ENCODE data around the gene LPP.

The LPP gene

GRCh38 chr3:188659449-188660090 lies 505.6 kb downstream of the LPP start:
- TF ChIP-seq ZFX (IDR thresholded peaks at IDR 0.05; ENCODE audit: borderline replicate concordance): no peak
- TF ChIP-seq, protein P1, sequence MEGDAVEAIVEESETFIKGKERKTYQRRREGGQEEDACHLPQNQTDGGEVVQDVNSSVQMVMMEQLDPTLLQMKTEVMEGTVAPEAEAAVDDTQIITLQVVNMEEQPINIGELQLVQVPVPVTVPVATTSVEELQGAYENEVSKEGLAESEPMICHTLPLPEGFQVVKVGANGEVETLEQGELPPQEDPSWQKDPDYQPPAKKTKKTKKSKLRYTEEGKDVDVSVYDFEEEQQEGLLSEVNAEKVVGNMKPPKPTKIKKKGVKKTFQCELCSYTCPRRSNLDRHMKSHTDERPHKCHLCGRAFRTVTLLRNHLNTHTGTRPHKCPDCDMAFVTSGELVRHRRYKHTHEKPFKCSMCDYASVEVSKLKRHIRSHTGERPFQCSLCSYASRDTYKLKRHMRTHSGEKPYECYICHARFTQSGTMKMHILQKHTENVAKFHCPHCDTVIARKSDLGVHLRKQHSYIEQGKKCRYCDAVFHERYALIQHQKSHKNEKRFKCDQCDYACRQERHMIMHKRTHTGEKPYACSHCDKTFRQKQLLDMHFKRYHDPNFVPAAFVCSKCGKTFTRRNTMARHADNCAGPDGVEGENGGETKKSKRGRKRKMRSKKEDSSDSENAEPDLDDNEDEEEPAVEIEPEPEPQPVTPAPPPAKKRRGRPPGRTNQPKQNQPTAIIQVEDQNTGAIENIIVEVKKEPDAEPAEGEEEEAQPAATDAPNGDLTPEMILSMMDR (IDR thresholded peaks at IDR 0.05): no peak
- no peak overlapping the region for H3K27ac ChIP-seq

GRCh38 chr3:188660415-188660814 lies 506.5 kb downstream of the LPP start:
- TF ChIP-seq ZFX (IDR thresholded peaks at IDR 0.05; ENCODE audit: borderline replicate concordance): no peak
- TF ChIP-seq, protein P1 (IDR thresholded peaks at IDR 0.05): no peak
- H3K27ac ChIP-seq: no peak overlapping the region

GRCh38 chr3:188661806-188662205 lies 507.8 kb downstream of the LPP start:
- no peak for TF ChIP-seq ZFX (IDR thresholded peaks at IDR 0.05; ENCODE audit: borderline replicate concordance)
- TF ChIP-seq, protein P1 (IDR thresholded peaks at IDR 0.05): no peak

GRCh38 chr3:188662214-188662613 lies 508.3 kb downstream of the LPP start:
- no peak overlapping the region for H3K27ac ChIP-seq
- TF ChIP-seq, protein P1 (IDR thresholded peaks at IDR 0.05): no peak
- no peak for TF ChIP-seq ZFX (IDR thresholded peaks at IDR 0.05; ENCODE audit: borderline replicate concordance)

More at GRCh38 chr3:188661806-188662205, 507.8 kb downstream of the LPP start:
- no peak overlapping the region for H3K27ac ChIP-seq

- H3K27ac ChIP-seq: no peak overlapping the region
- no peak for TF ChIP-seq ZFX (IDR thresholded peaks at IDR 0.05; ENCODE audit: borderline replicate concordance)
- TF ChIP-seq, protein P1 (IDR thresholded peaks at IDR 0.05): no peak
Observed at GRCh38 chr3:188662795-188663194, 508.8 kb downstream of the LPP start.

DNA sequence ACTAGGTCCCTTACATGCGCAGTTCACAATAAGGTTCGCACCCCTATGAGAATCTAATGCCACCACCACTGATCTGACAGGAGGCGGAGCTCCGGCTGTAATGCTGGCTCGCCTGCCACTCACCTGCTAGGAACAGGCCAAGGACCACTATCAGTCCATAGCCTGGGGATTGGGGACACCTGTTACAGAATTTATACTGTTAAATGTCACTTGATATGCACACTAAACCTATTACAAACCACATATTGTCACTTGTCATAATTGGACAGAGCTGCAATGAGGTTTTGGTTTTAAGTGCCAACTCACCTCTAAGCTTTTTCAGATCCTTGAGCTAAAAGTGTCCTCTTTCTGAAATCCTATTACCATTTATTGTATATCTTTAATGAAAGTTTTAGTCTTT lies 509.9 kb downstream of the LPP start:
- TF ChIP-seq, protein P1 (IDR thresholded peaks at IDR 0.05): no peak
- no peak for TF ChIP-seq ZFX (IDR thresholded peaks at IDR 0.05; ENCODE audit: borderline replicate concordance)
- H3K27ac ChIP-seq: no peak overlapping the region

DNA sequence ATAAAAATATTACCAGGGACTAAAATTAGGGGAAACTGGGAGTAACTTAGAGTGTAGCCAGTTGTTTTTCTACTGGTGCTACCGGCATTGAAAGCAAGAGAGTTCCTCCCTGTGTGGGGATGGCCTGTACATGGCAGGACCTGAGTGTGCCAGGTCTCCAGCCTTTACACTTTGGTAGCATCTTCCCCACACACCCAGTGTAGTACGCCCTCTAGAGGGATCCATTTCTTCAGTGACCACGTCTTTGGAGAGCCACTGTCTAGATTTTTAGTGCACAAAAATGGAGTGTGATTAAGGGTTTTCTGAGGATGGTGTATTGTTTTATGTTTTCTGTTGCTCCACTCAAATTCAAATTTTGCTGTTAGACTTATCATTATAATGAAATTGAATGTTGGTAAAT lies 510.8 kb downstream of the LPP start:
- TF ChIP-seq ZFX (IDR thresholded peaks at IDR 0.05; ENCODE audit: borderline replicate concordance): no peak
- TF ChIP-seq, protein P1 (IDR thresholded peaks at IDR 0.05): peak; percentile 39
- H3K27ac ChIP-seq: no peak overlapping the region

Data from 22Rv1 (cell line).